EL (cell line): ENCODE data around the gene CKAP5.

Experiments
- DNase-seq: peaks from one replicate; pipeline ENCODE4 v3.0.0-alpha.2; 2016

The CKAP5 gene

GRCh38 chr11:46761807-46762206, 84.3 kb downstream of the CKAP5 start:
- no peak for DNase-seq

DNA sequence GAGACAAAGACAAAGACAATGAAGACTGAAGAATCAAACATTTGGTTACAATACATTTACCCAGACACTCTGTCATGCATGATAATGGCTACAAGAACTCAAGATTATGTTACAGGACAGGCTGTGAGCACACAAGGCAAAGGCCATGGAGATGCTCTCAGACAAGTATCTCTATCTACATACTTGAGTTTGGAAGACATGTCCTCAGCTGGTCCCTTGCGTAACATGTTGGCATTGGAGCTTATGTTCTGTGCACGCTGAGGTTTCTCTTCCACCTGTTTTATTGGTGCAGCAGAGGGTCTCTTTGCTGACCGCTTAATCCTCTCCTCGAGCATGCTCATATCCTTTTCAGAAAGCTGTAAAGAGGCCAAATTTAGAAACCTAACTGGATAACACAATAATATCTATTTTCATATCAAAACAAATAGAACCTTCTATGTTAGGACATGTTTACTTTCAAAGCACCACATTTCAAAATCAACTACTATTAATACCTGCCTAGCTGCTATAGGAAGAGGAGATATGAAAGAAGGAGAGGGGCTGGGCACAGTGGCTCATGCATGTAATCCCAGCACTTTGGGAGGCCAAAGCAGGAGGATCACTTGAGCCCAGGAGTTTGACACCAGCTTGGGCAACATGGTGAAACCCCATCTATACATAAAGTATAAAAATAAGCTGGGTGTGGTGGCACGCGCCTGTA, 85.5 kb downstream of the CKAP5 start:
- no peak for DNase-seq

DNA sequence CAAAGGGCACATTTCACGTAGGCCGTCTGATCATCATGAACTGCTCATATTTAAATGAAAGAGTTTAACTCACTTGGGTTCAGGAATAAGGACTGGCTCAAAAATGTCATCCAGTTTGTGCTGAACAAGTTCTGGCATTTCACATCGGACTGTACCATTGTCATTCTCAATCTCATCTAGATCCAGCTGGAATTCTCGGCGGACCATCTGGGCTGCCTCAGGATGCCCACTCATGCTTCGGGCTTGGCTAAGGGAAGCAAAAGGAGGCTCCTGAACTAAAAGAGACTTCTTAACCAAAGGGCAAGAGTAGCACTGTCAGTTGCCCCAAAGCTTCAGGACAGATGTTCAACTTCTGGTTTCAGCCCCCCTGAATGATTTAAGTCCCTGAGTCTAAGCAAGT, 86.9 kb downstream of the CKAP5 start:
- DNase-seq, result no peak

- DNase-seq, result no peak
Measured at GRCh38 chr11:46755962-46756361, 90.1 kb downstream of the CKAP5 start.

- DNase-seq, result no peak
Measured at GRCh38 chr11:46747150-46747549, 98.9 kb downstream of the CKAP5 start.

- DNase-seq, result no peak
Measured at GRCh38 chr11:46745995-46746394, 100.1 kb downstream of the CKAP5 start.

DNA sequence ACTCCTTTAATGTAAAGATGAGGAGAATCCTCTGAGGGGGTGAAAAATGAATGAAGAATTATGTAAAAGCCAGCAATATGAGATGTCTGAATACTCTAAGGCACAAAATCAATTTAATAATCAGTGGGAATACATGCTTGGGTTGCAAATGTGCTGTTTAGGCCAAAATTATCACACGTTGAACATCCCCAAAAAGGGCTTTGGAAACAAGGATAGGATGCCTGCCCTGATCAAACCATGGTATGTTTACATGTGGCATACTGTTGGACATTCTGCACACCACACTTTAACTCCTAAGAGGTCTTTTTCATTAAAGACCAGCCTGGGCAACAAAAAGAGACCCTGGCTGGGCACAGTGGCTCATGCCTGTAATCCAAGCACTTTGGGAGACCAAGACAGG, 100.8 kb downstream of the CKAP5 start:
- no peak for DNase-seq

DNA sequence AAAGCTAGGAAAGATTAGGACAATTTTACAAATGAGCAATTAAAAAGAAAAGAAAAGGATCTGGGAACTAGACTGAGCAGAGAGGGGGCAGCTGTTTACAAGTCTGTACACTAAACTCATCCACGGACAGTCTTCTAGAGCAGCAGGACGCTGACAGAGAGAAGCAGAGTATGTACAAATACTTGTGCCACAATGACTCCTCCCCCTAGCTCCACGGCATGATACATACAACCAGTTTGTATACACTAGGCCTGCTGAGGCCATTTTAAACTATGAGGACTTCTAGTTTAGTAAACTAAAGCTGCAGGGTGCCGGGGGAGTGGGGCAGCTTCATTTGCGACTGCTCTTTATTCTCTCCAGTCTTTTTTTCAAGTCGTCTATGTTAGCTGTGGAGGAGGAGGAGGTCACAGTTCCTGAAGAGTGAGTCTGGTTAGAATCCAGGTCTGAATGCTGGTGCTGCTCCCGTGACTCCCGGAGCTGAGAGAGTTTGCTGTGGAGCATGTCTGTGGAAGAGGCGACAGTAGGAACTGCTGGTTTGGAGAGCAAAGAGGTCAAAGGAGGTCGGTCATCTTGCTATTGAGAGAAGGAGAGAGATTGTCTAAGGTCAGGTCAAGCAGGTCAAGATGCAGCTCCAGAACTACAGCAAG, 102.3 kb downstream of the CKAP5 start:
- no peak for DNase-seq

DNA sequence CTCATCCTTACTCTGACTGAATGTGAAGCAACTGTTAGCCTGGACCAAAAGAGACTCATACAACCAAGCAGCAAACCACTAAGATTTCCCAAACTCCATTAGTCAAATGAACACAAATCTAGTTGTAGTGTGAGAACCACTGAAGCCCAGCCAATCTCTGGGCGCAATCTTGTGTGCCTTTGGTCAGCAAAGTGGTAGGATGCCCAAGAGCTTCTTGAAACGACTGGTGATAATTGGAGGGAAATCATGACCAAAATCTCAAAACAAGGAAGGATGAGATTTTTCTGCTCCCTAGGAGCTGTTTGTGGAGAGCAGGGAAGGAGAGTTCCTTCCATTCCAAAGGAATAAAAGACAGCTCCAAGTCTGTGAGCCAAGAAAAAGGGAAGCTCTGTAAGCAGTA, 103.0 kb downstream of the CKAP5 start:
- no peak for DNase-seq

- no peak for DNase-seq
Measured at GRCh38 chr11:46741600-46742484, 104.2 kb downstream of the CKAP5 start.

DNA sequence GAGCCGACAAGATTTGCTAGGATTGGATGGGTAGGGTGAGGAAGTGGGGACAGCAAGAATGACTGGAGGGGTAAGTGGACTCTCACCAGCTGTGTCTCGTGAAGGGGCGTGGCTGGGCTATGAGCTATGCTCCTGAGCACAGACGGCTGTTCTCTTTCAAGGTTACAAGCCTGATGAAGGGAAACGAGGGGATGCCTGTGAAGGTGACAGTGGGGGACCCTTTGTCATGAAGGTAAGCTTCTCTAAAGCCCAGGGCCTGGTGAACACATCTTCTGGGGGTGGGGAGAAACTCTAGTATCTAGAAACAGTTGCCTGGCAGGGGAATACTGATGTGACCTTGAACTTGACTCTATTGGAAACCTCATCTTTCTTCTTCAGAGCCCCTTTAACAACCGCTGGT, 107.2 kb downstream of the CKAP5 start:
- no peak for DNase-seq

GRCh38 chr11:46737699-46738098, 108.4 kb downstream of the CKAP5 start:
- no peak for DNase-seq

DNA sequence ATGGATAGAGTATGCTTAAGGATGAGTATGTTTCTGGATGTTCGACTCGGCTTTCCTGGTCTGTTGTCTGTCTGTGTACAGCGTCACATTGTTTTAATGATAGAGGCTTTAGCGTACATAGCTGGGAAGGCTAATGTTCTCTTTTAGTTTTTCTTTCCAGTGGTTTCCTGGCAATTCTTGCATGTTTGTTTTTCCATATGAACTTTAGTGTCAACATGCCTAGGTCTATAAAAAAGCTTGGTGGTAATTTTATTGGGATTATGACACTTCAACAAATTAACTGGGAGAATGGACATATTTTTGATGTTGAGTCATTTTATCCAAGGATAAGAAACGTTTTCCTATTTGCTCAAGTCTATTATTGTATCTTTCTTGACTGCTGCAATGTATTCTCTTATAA, 109.5 kb downstream of the CKAP5 start:
- DNase-seq, result no peak

GRCh38 chr11:46736146-46736545, 109.9 kb downstream of the CKAP5 start:
- no peak for DNase-seq

- DNase-seq, result no peak
Measured at GRCh38 chr11:46733234-46733633, 112.8 kb downstream of the CKAP5 start.

DNA sequence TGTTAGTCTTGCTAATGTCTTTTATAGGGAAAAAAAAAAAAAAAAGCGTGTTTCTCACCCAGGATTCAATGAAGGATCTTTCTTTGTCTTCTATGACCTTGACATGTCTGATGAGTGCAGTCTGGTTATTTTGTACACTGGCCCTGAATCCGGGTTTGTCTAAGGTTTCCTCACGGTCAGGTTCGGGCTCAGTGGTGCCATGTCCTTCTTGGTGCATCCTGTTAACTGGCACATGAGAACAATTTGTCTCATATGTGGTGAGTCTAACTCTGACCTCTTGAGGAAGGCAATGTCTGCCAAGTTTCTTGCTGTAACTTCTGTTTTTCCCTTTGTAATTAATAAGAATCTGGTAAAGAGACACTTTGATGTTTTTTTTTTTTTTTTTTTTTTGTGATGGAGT, 114.5 kb downstream of the CKAP5 start:
- DNase-seq, result no peak

- DNase-seq, result no peak
Measured at GRCh38 chr11:46729110-46730027, 116.7 kb downstream of the CKAP5 start.

DNA sequence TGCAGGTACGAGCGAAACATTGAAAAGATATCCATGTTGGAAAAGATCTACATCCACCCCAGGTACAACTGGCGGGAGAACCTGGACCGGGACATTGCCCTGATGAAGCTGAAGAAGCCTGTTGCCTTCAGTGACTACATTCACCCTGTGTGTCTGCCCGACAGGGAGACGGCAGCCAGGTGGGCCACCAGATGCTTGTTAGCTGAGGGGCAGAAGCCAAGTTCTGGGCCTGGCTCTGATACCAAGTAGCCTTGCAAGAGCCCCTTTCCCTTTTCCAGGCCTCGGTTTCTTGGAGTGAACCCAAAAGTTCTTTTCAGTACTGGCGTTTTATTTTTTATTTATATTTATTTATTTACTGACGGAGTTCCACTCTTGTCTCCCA, 117.4 kb downstream of the CKAP5 start:
- no peak for DNase-seq

- no peak for DNase-seq
Measured at GRCh38 chr11:46727952-46728658, 118.0 kb downstream of the CKAP5 start.

DNA sequence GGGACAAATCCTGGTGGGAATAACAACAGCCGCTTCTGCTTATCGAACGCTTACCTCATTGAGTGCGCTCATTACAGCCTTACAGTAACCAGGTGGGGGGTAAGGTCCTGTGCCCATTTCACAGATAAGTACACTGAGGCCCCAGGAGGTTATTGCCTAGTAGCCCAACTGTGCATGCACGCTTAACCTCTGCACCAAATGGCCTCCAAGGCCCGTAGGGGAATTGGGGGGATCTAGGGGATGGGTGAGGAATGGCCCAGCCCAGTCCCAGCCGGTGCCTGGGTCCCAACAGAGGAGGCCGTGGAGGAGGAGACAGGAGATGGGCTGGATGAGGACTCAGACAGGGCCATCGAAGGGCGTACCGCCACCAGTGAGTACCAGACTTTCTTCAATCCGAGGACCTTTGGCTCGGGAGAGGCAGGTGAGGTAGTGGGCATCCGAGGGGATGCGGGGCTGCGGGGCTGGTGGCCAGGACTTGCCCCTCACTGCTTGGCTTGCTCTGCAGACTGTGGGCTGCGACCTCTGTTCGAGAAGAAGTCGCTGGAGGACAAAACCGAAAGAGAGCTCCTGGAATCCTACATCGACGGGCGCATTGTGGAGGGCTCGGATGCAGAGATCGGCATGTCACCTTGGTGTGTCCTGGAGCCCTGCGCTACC, 119.7 kb downstream of the CKAP5 start:
- DNase-seq, result no peak

DNA sequence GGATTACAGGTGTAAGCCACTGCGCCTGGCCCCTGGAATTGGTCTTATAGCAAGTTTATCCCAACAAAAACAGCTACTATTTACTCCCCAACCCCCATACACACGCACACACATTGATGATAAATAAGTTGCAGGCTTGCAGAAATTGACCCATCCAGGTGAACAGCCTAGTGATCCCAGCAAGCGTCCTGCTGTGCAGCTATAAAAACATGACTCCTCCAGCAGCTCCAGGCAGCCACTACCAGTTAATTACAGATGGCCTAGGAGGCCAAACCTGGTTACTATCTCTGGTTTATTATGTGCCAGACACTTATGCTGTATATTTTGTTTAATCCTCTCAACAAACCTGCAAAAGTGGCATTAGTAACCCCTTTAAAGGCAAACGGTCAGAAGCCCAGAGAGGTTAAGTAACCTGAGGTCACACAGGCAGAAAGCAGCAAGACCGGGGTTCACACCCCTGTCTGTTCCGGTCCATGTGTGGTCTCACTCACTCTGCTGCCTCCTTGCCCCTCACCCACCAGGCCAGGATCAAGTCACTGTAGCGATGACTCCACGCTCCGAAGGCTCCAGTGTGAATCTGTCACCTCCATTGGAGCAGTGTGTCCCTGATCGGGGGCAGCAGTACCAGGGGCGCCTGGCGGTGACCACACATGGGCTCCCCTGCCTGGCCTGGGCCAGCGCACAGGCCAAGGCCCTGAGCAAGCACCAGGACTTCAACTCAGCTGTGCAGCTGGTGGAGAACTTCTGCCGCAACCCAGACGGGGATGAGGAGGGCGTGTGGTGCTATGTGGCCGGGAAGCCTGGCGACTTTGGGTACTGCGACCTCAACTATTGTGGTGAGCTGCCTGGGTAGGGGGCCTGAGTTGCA, 120.5 kb downstream of the CKAP5 start:
- no peak for DNase-seq
